ENCODE results near the gene FAM156B.
"Not testable (repeated sequence)": the region's sequence is repeated elsewhere in the genome, so short reads cannot be mapped to it uniquely, and the experiment has no call there.

Gene FAM156B, protein sequence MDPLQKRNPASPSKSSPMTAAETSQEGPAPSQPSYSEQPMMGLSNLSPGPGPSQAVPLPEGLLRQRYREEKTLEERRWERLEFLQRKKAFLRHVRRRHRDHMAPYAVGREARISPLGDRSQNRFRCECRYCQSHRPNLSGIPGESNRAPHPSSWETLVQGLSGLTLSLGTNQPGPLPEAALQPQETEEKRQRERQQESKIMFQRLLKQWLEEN

DNA sequence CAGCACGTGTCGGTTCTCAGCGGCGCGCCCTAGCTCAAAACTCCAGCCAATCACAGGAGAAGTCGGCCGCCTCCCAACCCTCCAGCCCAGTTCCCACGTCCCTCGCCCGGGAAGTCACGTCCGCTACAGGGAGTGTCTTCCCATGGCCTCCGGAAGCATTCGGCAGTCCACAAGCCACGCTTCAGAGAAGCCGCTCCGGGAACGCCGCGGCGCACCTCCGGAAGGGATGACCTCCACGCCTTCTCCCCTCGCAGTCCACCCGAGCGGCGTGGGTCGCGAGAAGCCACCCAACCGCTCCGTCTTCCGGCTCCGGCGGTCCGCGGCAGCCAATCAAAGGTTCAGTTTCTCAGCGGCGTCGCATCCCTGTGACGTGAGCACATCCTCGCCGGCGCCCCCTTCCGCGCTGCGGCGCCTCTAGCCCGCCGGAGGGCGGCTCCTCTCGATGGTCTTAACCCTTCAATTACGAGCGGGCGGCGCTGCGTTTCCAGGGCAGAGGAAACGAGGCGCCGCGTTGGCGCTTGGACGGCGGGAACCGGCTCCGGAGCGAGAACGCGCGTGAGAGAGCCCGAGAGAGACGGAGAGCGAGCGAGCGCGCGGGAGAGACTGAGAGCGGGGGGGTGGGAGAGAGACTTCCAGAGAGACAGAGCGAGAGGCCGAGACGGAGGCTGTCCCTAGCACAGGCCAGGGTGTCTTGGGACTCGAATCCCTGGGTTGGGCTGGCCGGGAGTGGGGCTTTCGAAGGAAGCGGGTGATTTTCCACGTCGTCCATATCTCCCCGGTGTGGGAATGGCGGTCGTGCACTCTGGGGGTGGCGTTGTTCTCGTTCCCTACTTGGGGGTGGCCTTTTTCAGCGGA, at the start of gene FAM156B:
FAM156B (plus strand) TSS at position 476 of the 855 bp plus-strand sequence. CDS start 9,896 bp downstream, outside the sequence.
- not testable (repeated sequence) for DNase-seq

DNA sequence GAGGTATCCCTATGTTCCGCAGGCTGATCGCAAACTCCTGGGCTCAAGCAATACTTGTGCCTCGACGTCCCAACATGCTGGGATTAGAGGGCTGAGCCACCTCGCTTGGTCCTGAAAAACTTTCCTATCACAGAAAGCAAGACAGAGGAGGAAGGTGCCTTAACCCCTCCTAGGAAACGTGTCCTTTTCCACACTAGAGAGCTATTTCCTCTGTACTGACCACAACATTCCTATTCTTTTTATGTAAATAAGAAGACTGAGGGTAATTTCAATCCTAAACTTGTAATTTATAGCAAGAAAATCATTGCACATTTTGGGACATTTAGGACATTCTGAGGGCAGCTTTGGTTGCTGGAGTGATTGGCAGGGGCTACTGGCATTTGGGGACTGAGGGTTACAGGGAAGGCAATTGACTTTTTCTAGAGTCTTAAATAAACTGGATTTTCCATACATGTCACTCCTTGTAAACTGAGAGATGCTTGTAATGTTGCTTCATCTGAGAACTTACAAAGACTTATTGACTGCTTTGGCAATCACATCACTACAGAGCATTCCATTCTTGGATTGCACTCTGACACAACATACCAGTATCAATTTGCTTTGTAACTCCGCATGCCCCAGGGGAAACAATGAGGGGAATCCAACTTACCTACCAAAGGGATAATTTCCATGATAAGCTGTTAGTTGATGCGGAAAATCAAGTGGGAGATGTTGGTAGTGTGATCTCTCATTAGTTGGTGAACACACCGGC, 44.8 kb upstream of the FAM156B start:
- no peak for DNase-seq

GRCh38 chrX:52856991-52857525, 40.1 kb upstream of the FAM156B start:
- DNase-seq = not testable (repeated sequence)

- DNase-seq = no peak
These were observed 31.7 kb upstream of the FAM156B start for GRCh38 chrX:52865343-52865998.

DNA sequence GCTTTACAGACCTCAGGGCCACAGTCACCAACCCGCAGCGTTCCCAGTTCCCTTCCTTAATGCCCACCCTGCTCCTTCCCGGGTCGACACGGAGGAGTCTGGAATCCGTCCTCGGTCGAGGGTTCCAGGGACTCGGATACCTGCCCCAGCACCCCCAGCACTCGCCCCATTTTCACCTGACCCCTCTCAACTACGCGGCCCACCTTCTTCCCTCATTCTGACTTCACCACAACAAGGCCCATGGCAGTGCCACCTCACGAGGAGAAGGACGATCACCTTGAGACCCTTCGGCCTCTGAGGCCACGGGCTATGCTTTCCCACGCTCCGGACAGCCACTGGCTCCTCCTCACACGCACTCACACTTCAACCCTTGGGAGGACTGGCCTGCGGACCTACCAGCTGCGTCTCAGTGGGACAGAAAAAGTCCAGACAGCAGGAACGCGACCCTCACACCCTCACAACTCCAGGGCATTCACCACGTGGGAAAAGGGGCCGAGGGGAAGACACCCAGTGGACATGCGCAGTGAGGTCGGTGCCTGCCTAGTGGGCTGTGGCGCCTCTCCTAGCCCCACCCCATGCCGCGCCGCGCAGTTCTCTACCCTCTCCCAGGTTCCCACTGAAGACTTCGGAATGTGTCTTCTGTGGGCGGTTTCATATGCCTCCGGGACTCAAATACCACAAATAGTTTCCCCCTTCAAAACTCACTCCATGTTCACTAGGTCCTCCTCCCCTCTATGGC, 29.4 kb upstream of the FAM156B start, which contains the start of gene XAGE3:
XAGE3 (minus strand) TSS at position 474 of the 739 bp plus-strand sequence. CDS start 950 bp downstream, outside the sequence.
- DNase-seq = no peak

GRCh38 chrX:52870046-52870445, 27.1 kb upstream of the FAM156B start:
- DNase-seq = no peak

DNA sequence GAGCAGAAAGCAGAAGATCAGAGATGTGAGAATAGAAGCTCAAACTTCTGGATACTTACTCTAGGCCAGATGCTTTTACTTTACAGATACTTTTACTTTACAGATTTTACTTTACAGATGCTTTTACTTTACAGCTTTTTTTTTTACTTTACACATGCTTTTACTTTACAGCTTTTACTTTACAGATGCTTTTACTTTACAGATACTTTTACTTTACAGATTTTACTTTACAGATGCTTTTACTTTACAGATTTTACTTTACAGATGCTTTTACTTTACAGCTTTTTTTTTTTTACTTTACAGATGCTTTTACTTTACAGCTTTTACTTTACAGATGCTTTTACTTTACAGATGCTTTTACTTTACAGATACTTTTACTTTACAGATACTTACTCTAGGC, 23.3 kb upstream of the FAM156B start:
- not testable (repeated sequence) for DNase-seq

DNA sequence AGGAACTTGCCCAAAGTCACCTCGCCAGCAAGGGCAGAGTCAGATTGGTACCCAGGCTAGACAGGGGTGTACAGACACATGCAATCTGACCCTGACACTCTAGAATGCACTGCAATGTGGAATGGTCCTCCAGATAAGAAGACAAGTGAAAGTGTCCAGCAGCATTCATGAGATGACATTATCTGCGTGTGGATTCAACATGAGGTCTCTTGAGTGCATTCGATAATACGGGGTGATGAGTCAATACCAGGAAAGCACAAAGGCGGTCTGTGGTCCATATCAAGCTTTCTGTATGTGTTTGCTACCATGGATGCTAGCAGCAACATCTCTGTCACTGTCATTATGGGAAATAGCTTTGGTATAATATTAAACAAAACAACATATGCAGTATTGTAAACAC, 22.5 kb upstream of the FAM156B start:
- DNase-seq = no peak

- not testable (repeated sequence) for DNase-seq
These were observed 21.7 kb upstream of the FAM156B start for GRCh38 chrX:52875436-52875835.

GRCh38 chrX:52876386-52876785, 20.7 kb upstream of the FAM156B start:
- not testable (repeated sequence) for DNase-seq

DNA sequence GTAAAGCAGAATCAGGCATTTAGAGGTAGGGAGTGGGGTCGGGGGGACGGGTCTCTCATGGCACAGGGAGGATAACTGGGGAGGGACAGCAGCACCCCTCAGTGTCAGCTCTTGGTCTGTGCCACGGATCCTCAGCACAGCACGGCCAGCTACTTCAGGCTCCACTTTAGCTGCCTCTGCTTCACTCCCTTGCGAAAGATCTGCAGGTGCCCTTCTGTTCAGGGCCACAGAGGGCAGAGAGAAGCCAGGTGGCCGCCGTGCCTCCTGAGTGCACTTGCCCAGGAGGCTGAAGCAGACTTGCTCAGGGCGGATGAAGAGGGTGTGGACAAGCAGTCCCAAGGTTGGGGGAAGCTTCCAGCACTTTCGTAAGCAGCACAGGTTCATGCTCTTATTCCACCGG, 9.7 kb upstream of the FAM156B start:
- not testable (repeated sequence) for DNase-seq

- not testable (repeated sequence) for DNase-seq
These were observed 9.0 kb upstream of the FAM156B start for GRCh38 chrX:52888090-52888489.

GRCh38 chrX:52896438-52896837, 692 bp upstream of the FAM156B start:
- DNase-seq = not testable (repeated sequence)

GRCh38 chrX:52905531-52905930, 8.4 kb downstream of the FAM156B start:
- DNase-seq = not testable (repeated sequence)

- DNase-seq = not testable (repeated sequence)
These were observed 8.9 kb downstream of the FAM156B start for GRCh38 chrX:52906072-52906471.

GRCh38 chrX:52907137-52907536, 10.0 kb downstream of the FAM156B start:
- DNase-seq = not testable (repeated sequence)

DNA sequence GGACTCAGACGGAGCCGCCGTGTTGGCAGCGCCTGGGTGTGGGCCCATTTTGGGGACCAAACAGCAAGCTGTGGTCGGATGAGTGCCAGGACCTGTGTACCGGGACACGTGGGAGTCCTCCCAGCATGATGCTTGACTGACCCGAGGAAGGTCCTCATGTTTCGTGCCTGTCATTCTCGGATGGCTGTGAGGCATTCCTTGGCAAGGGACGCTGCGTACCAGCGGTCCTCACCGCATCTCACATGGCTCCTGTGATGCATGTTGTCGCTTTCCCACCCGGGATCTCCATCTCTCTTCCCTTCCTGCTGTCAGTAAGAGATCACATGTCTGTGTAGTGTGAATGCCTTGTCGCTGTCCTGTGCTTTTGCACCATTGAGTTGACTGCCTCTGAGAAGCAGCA, 10.8 kb downstream of the FAM156B start:
- DNase-seq = not testable (repeated sequence)

- DNase-seq = not testable (repeated sequence)
These were observed 12.3 kb downstream of the FAM156B start for GRCh38 chrX:52909313-52909969.

- not testable (repeated sequence) for DNase-seq
These were observed 16.6 kb downstream of the FAM156B start for GRCh38 chrX:52913681-52914080.

GRCh38 chrX:52914704-52915103, 17.6 kb downstream of the FAM156B start:
- DNase-seq = not testable (repeated sequence)

- DNase-seq = no peak
These were observed 26.7 kb downstream of the FAM156B start for GRCh38 chrX:52923781-52924241.

All from activated CD4-positive, CD25-positive, alpha-beta regulatory T cell (primary cell).